NCI-H187 treated with DMSO at 0.1 percent for 48 hours (cell line): ENCODE data around the gene PLEKHH1.

Experiments used
- DNase-seq: peaks from one replicate; lab custom pipeline; 2025; lab: John Stamatoyannopoulos, UW

The PLEKHH1 gene

DNA sequence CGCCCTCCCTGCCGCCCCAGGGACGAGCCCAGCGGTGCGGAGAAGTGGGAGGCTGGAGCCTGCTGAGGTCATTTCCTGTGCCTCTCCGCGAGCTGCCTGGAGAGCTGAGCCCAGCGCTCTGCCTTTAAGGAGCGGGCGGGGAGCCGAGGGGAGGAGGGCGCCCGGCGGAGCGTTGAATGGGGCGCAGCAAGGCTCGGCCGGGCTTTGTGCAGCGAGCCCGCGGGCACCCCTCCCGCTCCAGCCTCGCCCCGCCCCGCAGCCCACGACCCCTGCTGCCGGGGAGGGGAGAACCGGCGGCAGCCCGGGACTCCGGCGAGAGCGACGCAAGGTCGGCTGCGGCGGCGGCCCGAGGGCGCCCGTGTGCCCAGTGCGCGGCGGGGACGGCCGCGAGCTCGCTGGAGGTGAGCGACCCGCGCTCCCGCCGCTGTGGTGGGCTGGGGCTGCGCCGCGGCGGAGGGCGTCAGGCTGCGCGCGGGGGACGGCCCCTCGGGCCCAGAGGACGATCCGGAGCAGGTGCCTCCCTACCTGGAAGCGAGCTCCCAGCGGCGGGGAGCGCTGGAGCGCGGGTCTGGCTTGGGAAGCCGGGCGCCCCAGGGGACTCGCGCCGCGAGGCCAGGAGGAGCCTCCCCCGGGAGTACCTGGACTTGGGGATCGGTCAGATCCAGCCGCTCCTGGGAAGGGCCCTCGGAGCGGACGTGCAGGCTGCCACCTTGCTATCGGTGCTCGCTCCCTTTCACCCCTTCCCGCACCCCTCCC, at the start of gene PLEKHH1:
PLEKHH1 (plus strand) TSS at position 293 of the 756 bp plus-strand sequence. CDS start 8,578 bp downstream, outside the sequence.
- DNase-seq, result no peak

DNA sequence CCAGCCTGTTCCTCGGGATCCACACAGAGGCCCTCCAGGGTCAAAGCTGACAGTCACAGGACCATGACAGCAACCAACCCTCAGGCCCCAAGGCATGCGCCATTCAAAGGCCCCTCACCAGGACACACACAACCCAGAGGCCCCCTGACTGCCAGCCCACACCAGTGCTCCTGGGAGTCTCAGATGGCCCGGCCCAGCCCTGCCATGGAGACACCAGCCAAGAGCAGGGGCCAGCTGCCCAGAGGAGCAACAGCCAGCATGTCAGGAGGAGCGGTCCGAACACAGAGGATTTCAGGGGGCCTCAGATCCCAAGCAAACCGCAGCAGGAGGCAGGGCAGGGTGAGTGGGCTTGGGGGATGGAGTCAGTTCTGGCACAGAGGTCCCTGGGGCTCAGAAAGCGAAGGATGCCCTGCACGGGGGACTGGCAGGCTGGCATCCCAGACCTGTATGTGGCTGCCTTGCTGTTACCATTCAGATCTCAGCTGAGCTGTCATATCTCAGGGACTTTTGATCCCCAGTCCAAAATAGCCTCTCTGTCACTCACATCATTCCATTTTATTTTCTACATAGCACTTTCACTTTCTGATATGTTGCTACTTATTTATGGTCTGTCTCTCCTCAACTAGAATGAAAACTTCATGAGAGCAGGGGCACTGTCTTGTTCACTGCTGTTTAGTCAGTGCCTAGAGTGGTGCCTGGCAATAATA, 49.4 kb upstream of the PLEKHH1 start:
- no peak for DNase-seq

DNA sequence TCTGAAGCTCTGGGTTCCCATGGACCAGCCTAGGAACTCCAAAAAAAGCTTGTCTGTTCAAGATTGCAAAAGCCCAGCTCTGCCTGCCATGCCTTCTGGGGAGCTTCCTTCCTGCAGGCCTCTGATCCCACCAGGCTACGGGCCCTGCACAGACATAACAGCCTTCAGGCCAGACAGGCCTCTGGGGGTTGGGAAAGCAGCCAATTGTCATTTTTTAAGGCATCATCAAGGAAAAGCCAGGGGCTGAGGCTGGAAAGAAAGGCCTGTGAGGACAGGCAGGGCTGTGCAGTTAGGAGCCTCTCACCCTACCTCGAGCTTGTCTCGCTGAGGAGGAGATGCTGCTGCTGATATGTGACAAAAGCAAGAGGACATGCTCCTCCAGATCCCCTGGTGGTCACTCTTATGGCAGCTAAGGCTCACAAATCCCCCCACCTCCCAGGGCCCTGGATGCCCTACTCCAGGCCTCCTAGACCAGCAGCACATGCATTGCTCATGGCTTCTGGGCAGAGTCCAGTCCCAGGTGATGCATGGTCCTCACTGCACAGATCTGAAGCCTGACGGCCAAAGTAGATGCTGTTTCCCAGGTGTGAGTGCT, 47.5 kb upstream of the PLEKHH1 start:
- no peak for DNase-seq

DNA sequence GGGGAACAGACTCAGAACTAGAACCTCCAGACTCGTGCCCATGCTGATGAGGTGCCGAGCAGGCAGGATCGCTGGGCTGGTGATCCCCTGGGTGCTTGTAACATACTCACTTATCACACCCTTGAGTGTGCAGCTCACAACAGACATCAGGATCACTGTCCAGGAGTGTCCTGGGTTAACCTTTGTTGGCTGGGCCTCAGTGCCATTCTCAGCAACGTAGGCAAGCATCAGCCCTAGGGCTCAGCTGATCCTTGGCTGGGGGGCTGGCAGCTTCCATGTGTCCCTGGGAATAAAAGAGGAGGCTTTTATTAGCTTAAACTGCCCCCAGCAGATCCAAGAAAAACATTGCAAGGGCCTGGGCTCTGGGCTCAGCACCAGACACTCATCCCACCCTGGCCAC, 46.2 kb upstream of the PLEKHH1 start:
- DNase-seq, result no peak

DNA sequence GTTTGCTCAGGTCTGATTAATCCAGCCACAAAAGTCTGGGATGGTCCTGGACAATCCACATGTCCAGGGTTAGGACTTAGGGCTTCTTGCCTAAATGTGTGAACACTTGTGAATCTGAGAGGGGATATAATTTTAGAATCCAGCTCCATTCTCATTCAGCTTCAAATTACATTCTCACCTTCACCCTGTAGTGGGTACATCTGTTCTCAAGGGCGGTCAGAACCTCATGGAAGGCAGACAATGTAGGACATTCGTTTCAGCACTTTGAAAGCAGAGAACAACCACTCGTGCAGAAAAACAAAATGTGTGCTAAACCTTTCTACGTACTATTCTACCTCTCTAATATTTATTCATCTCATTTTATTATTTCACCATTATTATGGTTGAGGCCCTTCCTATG, 45.8 kb upstream of the PLEKHH1 start:
- DNase-seq, result no peak

DNA sequence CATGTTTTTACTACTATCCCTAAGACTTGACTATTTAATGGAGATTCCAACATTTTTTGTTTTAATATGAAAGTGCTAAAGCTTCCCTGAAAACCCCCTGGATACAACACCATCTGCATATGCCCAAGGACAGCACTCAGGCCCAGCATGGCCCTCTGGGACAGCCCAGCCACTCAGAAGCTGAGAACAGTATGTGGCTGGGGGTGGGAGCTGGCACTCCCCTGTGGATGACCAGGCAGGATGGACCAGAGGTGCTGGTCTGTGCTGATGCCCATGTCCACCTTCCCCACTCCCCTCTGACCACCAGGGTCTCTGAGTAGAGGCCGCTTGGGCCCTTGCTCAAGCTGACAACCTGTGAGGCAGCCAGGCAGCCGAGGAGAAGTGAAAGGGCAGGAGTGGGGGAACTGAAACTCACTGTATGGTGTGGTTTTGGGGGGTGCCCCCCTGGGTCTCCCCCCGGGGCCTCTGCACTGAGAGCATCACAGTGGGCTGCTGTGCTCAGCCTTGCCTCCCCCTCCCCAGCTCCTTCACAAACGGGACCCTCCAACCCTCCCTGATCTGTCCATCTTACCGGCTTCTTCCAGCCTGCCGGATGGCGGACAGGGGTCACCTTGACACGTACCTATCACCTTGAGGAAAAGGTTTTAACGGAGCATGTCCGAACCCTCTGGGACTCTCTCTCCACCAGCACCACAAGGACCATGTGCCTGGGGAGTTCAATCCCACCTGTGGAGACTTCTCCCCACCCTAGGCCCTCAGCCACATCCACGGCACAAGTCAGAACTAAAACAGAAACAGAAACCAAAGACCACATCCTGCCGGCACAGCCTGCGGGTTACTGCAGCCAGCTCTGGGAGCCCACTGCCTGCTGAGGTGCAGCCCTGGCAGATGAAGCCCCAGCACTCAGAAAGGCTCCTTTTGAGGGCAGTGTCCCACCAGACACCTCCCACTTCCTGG, 44.9 kb upstream of the PLEKHH1 start, which contains the start of gene TMEM229B:
TMEM229B (minus strand) TSS at position 785 of the 957 bp plus-strand sequence. CDS start 14,798 bp downstream, outside the sequence.
- DNase-seq, result no peak

DNA sequence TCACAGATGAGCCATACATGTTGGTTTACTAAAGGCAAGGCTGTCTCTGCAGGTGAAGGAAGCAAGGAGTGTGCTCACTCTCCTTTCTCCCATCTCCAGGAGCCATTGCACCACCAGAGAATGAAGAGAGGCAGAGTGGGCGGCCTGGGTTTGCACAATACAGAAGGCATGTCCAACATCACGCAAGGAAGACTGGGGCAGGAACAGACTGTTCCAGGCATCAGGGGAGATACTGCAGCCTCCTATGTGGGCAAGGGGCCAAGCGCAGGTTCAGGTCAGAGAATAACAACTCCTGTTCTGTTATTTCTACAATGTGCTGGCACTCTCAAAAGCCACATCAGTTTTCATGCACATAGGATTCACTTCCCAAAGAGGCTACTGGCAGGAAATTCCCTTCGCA, 42.9 kb upstream of the PLEKHH1 start:
- DNase-seq, result no peak

DNA sequence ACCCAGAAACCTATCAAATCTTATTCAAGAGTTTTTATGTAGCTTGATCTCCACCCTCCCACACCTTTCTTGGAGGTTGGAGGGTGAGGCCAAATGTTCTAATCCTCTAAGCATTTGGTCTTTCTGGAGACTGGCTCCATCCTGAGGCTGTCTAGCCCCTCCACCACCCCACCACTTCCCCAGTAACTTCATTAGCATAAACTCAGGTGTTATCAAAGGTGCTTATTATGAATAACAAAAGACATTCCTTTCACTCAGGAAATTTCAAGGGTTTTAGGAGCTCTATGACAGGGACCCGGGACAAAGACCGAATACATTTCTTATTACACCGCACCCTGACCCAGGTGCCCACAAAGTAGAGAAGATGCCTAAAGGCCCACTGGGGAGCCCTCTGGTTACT, 41.8 kb upstream of the PLEKHH1 start:
- DNase-seq, result no peak

DNA sequence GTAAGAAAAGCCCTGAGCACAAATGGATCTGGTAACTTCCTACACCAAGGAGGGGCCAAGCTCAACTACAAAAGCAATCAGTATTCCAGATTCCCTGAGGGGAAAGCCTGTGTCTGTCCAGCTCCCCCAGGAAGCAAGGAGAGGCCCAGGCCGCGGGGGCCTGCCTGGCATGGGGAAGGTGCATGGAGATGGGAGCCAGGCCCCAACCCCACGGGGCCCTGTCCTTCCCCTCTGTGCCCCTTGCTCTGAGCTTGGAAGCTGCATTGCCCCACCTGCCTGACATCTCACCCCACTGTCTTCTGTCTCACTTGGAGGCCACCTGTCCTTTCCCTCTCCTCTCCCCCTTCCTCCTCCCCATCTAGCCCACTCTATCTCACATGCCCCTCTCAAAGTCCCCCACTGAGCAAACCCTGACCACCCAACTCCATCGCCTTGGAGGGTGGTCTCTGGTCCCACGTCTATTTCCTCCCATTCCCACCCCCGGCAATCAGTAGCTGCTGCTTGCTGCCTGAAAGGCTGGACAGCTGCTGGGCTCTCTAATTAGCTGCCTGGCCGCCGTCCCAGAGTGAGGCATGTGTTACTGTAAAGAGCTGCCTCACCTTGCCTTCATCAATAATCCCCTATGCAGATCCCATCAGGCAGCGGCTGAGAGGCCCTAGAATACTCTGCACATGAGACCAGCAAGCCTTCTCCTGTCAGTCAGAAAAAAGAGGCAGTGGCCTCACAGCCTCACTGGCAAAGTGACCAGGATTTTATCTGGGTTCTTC, 41.2 kb upstream of the PLEKHH1 start:
- DNase-seq, result no peak

DNA sequence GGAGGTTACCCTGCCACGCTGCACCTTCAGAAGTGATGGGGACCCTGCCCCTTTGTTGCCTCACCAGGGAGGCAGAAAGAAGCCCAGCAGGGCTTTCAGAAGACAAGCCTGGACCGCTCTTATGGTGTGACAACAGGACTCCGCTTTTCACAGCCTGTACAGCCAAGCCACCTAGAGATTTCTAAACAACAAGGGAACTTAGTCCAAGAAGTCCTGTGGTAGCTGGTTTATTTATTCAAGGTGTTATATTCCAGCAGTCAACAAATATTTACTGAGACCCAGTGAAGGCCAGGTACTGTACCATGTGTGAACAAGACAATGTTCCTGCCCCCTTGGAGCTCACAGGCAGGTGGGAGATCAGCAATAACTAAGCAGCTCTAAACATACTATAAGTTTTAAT, 40.6 kb upstream of the PLEKHH1 start:
- no peak for DNase-seq

DNA sequence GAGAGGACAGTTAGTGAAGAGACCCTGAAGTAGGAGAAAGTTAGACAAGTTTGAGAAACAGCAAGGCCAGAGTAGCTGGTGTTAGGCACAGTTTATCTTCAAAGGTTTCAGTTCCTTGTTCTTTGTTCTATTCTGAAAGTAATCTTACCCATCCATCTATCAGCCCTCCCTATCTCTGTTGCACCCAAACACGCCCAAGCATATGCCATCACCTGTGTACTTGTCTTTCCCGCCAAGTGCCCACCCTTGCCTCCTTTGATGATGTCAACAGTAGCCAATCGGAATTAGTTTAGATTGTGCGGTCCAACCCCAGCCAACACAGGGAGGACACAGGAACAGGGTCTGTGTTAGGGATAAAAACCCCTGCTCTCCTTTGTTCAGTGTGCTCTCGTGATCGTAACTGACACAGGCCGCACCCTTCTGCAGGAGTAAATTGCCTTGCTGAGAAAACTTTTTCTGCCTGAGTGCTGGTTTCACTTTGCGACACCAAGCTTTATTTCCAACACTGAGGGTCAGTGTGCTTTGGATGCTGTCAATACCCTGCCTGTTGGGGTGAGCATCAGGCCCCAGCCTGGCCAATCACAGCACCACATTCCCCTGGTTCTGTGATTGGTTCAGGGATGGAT, 39.9 kb upstream of the PLEKHH1 start:
- DNase-seq, result no peak

DNA sequence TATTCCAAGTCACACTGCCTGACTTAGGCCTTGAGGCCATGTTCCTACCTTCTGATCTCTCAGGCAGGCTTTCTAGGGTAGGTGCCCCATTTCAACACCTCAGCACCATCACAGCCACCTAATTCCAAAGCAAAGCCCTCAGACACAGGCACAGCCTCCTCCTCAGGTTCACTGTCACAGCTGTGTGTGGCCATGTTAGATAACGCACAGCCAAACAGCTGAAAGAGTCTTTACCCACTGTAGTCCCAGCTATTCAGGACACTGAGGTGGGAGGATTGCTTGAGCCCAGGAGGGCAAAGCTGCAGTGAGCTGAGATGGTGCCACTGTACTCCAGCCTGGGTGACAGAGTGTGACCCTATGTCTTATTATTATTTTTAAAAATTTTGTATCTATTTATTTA, 37.3 kb upstream of the PLEKHH1 start:
- DNase-seq, result no peak

DNA sequence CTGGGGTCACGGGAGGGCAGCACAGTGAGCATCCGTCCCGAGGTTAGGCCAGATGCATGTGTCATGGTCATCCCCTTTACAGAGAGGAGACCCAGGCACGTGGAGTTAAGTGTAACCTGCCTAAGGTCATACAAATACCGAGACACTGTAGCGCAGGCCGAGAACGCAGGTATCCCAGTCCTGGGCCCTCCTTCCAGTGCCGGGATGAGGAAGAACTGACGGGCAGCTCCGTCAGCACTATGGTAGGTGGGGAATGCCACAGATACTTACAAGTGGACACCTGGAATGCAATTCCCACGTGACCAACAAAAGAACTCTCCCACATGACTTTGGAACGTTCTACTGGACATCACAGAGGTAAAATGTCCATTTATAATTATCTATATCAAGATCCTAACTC, 35.9 kb upstream of the PLEKHH1 start:
- DNase-seq, result no peak

DNA sequence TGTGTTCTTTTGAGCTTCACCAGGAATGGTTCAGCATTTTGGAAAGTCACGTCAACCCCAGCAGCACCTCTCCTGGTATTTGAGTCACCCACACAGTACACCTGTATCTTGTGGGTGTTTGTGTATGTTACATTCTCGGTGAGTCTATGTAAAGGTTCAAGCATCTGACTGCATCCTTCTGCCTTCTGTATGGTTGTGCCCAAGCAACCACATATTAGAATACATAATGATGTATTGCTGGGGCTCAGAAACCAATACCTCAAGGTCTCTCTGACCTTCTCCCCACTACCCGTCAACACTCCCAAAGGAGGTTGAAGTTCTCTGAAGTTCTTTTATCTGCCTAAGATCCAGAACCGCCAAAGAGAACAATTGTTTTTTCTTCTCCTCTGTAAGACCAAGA, 35.4 kb upstream of the PLEKHH1 start:
- DNase-seq, result no peak

DNA sequence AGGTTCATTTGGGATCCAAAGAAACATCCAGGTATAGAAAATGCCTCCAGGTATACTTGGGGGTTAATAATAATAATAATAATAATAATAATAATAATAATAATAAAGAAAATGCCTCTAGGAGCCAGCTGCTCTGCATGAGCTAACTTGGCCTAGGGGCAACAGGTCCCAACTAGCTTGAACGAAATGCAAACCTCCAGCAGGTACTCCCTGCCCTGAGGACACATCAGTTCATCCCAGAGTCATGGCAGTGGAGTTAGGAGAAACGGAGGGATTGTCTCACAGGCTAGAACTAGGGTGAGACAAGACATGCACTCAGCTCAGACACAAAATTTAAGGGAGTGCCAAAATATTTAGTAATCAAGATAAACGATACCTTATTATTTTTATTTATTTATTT, 32.1 kb upstream of the PLEKHH1 start:
- DNase-seq, result no peak

DNA sequence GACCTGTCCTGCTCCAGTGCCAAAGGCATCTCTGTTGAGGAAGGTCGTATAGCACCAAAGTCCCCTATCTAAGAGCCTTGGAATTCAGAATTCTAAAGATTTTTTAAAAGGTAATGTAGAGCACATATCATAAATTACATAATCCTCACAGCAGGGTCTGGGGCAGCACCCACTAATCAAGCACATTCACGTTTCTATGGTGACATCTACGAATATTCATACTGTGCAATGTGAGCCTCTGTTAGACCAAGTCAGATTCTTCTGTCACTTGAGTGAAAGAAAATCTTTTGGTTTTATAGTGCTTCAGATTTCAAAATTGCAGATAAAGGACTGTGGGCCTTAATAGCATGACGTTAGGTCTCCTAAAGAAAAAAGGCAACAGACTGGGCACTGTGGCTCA, 31.4 kb upstream of the PLEKHH1 start:
- DNase-seq, result no peak

DNA sequence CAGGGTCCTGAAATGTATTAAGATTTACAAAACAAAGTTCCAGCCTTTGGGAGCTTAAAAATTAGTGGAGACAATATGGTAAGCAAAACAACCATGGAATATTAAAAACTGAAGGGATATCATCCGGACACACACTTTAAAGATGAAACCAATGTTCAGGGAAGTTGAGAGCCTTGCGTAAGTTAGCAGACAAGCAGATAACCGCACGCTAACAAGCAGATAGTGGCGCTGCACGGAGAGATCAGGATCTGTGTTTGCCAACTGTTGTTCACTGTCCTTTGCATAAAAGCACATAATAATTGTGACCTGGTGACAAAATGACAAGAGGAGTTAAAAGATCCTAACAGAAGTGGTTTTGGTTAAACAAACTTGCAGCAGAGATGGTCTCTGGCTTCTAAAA, 30.2 kb upstream of the PLEKHH1 start:
- DNase-seq, result no peak

DNA sequence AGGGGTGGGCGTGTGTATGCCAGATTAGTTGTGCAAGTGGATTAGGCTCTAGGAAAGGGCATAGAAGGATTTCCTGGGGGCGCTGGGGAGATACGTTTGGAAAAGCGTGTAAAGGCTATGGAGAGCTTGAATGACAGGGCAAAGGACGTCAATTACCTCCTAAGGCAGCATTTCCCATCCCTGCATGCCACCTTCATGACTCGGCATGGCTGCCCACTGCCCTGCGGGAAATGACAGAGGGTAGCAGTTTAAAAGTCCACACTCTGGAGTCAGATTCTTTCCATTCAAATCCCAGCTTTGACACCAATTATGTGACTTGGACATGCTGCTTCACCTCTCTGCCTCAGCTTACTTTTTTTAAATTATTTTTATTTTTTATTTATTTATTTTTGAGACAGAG, 29.8 kb upstream of the PLEKHH1 start:
- no peak for DNase-seq

DNA sequence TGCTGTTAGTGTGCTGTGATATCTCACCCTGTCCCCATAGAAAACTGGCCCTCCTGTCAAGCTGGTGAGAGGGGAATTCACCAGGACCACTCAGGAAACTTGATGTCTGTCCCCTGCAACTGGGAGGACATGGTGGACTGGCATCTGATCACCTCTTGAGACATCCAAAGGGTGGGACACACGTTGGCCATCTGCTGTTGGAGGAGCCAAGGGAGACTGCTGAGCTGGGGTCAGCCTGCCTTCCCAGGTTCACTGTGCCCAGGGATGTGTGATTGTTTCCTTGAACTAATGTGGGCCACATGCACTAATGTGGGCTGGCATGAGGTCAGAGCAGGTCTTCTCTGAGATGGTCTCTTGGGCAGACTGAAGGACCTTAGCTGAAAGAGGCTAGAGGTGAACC, 27.8 kb upstream of the PLEKHH1 start:
- DNase-seq, result no peak

DNA sequence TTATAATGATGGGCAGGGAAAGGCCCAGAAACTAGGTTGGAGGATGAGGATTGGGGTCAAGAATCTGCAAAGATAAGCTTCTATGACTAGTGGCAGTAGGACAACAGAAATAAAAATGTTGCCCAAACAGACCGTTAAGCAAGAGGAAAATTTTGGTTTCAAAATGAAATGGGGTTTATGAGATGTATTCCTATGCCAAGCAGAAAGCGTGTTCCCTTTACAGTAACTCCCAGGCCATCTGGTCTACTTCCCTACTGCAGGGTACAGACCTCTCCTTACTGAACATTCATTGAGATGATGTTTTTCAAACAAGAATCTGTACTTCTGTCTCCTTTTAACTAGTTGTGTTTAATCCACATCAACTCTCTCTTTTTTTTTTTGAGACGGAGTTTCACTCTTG, 24.1 kb upstream of the PLEKHH1 start:
- DNase-seq, result no peak

DNA sequence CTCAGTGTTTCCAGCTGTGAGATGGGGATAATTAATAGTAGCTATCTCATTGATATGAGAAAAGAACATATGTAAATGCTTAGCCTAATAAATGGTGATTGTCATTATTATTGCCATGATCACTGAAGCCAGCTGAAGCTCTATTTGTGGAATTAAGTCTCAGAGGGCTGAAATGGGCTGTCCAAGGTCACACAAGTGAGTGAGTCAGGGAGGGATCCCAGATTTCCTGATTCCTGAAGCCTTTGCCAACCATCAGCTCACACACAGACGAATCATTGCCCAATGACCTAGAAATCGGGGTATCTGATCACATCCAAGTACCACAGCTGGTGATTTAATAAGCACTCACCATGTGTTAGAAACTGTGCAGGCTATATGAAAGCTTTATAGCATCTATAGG, 23.0 kb upstream of the PLEKHH1 start:
- DNase-seq, result no peak
